Superior temporal gyrus (tissue), 1 donor: Measurements from ENCODE around the gene LRRC7.
"Not testable (repeated sequence)": the region's sequence is repeated elsewhere in the genome, so short reads cannot be mapped to it uniquely, and the experiment has no call there.

Experiments used
- DNase-seq: peaks from one replicate; pipeline ENCODE4 v3.0.0-alpha.2; 2016; ENCODE audit errors: extremely low spot score

LRRC7 gene

GRCh38 chr1:69697340-69697739 is 129.6 kb downstream of the LRRC7 start:
- no peak for DNase-seq

- DNase-seq, result no peak
These were observed 133.0 kb downstream of the LRRC7 start for GRCh38 chr1:69700770-69701169.

GRCh38 chr1:69702085-69702484 is 134.4 kb downstream of the LRRC7 start:
- no peak for DNase-seq

- DNase-seq, result no peak
These were observed 138.8 kb downstream of the LRRC7 start for GRCh38 chr1:69706473-69706872.

GRCh38 chr1:69707103-69707502 is 139.4 kb downstream of the LRRC7 start:
- DNase-seq, result peak; percentile 71

GRCh38 chr1:69710484-69711189 is 142.9 kb downstream of the LRRC7 start:
- DNase-seq, result no peak

GRCh38 chr1:69711190-69711930 is 143.6 kb downstream of the LRRC7 start:
- DNase-seq, result no peak

GRCh38 chr1:69717834-69718233 is 150.1 kb downstream of the LRRC7 start:
- DNase-seq, result not testable (repeated sequence)

GRCh38 chr1:69728206-69728605 is 160.5 kb downstream of the LRRC7 start:
- no peak for DNase-seq

DNA sequence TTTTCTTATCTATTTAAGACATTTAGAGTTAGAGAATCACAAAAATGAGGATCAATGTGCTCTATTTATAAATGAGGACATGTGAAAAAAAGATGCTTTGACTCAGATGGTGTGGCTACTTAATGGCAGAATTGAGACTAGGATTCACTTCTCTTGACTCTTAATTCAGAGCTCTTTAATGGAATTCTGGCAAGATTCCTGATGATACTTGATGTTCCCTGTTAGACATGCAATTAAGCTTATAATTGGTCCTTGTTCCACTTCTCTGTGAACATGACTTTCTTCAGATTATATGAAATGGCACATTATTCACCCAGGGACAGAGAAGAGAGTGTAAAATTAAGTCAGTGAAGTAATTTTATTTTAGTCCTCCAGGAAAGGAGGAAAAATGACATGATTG is 165.3 kb downstream of the LRRC7 start:
- no peak for DNase-seq

DNA sequence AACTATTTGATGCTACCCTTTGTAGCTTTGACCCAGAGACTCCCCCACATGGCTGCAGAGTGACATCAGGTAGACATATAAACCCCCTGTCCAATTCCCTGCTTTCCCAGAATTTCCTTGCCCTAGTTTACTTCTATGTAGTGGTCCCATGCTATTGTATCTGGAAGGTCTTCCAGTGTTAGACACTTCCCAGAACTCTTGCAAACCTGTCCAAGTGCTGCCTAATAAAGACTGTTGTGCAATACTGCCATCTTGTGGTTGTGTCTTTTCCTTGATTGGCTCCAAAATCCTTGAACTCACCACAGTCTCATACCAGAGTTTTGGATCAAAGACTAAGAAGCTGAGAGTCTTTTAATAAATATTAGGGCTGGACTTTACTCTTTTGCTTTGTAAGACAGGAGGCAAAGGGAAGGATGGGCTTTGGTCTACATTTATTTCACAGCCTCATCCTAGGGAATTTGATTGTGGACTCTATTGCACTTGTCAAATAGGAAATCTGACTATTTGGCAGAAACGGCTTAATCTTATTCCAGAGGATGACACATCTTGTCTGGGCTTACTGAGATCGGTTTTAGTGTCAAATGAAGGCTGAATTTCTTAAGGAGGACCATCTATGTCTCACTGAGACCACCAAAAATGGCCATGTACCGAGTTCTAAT is 169.9 kb downstream of the LRRC7 start:
- DNase-seq, result peak; percentile 92

GRCh38 chr1:69738458-69739250 is 170.9 kb downstream of the LRRC7 start:
- peak; percentile 40 for DNase-seq

DNA sequence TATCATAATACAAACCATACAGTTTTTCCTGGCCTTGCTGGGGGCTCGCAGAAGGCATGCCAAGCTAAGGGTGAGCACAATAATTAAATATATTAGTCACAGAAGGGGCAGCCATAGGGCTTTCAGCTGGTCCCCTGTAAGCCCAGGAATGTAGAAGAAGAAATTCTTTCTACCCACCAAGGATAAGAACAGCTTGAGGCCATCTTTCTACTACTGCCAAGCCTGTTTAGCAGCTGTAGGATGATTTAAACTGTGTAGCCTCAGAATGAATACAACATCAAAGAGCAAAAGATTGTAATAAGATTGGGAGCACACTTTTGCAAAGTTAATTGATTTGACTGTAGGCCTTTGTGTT is 171.5 kb downstream of the LRRC7 start:
- DNase-seq, result no peak

DNA sequence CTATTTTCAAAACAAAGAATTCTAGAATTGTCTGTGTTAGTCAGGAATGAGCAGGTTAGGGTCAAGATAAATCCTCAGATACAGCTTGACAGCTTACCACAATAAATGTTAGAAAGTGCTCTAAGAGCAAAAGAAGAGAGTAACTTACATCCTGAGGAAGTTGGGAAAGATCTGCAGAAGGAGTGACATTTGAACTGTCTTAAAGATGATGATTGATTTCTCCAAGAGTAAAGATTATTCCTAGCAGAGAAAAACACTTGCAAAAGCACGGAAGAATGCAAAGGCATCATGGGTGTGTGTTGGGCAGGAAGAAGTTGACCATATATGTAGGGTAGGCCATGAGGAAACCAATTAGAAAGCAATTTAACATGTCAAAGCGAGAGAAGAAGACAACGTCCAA is 175.4 kb downstream of the LRRC7 start:
- no peak for DNase-seq

- DNase-seq, result no peak
These were observed 176.7 kb downstream of the LRRC7 start for GRCh38 chr1:69744381-69744780.

- DNase-seq, result no peak
These were observed 179.5 kb downstream of the LRRC7 start for GRCh38 chr1:69747207-69747606.

GRCh38 chr1:69750638-69751037 is 182.9 kb downstream of the LRRC7 start:
- no peak for DNase-seq

DNA sequence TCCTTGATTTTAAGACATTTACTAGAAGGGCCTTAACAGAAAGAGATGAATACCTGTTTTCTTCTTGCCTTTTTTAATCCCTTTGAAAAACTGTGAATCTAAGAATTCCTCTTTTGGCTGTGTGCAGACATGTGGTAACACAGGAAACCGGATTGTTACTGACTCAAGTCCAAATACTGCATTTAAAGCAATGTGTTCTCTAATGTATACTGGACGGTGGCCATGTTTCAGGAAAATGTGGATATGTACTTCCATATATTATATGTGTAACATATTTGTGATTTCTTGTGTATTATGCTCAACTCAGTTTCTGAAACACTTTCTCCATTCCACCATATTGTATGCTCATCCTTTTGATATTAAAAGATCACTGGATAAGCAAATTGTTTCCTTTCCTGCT is 185.1 kb downstream of the LRRC7 start:
- DNase-seq, result peak; percentile 31

GRCh38 chr1:69754521-69754920 is 186.8 kb downstream of the LRRC7 start:
- DNase-seq, result no peak

DNA sequence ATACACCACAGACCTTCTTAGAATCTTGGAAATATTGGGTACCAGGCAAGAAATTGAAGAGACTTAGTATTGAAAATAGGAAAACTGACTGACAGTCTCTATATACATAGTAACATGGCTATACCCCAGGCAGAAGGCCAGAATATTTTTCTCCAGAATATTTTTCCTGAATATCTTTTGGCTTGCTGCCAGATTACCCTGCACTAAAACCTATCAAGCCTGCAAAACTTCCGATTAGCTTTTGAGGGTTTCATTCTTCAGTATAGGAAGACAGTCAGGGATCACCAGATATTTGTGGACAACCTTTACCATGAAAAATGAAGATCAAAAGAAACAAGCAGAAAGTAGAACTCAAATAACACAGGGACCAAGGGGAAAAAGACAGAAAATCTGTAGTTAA is 187.9 kb downstream of the LRRC7 start:
- DNase-seq, result no peak

GRCh38 chr1:69765951-69766350 is 198.2 kb downstream of the LRRC7 start:
- no peak for DNase-seq
